EL (cell line): ENCODE results near the gene TADA2B.

Experiments used
- DNase-seq: peaks from one replicate; pipeline ENCODE4 v3.0.0-alpha.2; 2016

TADA2B gene

GRCh38 chr4:7018281-7018680 lies 24.9 kb upstream of the TADA2B start:
- no peak for DNase-seq

DNA sequence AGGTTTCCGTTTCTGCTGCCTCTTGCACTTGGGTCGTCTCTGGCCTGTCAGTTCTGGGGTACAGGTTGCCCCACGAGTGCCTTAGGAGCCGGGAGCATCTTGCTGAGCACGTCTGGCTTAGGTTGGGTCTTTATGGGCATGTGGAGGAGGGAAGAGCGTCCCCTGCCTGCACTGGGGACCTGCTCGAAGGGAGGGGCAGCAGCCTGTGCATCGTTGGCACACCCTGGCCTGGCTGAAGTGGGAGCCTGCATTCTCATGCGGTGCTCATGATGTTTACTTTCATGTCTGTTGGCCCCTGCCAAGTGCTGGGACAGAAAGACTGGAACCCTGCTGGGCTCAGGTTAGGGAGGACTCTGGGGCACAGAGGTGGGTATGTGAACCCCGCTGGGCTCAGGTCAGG lies 23.8 kb upstream of the TADA2B start:
- no peak for DNase-seq

GRCh38 chr4:7020290-7020689 lies 22.9 kb upstream of the TADA2B start:
- no peak for DNase-seq

DNA sequence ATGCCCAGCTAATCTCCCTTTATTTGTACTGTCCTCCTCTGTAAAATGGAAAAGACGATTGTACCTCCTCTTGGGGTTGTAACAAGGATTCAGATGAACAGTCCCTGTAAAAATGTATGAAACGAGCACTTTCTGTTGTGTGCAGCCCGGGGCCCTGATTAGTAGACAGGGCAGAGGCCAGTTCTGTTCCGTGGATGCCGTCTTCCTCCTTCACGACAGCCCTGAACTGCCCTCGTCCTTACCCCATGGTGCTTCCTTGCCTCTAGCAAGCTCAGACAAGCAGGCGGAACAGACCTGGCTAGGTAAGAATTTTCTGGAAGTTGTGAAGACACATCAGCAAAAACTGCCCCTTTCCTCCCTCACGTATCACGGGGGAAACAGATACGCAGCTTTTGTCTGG lies 22.3 kb upstream of the TADA2B start:
- DNase-seq = no peak

DNA sequence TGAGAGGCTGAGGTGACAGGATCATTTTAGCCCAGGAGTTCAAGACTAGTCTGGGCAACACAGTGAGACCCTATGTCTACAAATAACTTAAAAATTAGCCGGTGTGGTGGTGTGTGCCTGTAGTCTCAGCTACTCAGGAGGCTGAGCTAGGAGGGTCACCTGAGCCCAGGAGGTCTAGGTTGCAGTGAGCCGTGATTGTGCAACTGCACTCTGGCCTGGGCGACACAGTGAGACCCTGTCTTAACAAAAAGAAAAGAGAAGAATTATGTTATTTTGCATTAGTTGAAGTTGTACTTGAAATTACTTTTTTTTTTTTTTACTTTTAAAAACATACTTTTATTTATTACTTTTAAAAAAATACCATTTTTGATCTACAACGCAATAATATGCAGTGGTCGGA lies 21.8 kb upstream of the TADA2B start:
- DNase-seq = no peak

GRCh38 chr4:7021930-7022664 lies 21.1 kb upstream of the TADA2B start:
- peak; percentile 99 for DNase-seq

- no peak for DNase-seq
Measured at GRCh38 chr4:7023486-7023885, 19.7 kb upstream of the TADA2B start.

DNA sequence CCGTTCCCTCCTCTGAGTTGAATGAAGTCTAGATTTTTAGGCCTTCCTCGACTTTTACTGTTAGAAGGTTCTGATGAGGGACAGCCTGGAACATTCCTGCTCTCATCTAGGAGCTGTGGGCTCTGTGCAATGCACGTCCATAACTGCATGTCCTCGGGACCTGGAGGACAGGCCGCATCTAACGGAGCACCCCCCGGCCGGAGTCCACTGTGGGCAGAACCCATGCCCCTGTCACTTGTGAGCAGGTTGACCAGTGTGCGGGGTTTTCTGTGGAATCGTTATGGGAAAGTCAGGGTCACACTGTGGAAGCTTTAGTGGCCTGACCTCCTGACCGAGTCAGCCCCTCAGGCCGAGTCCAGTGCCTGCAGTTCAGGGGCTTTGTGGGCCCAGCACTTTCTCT lies 19.3 kb upstream of the TADA2B start:
- no peak for DNase-seq

- no peak for DNase-seq
Measured at GRCh38 chr4:7024336-7024890, 18.8 kb upstream of the TADA2B start.

DNA sequence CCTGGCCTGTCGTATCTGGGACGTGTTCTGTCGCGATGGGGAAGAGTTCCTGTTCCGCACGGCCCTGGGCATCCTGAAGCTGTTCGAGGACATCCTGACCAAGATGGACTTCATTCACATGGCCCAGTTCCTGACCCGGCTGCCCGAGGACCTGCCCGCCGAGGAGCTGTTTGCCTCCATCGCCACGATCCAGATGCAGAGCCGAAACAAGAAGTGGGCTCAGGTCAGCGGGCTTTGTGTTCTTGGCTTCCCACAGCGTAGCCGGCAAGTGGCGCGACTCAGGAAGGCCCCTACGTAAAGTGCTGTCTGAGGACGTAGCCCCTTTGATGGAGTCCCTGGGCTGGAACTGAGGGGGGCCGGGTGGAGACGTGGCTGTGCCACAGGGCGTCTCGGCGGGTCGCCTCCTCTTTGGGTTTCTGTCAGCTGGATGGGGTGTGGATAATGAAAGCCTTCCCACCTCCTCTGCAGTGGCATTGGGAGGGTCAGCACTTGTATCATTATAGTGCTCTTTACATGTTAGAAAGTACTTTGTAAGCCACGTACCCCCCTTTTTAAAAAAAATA lies 18.1 kb upstream of the TADA2B start:
- DNase-seq = no peak

DNA sequence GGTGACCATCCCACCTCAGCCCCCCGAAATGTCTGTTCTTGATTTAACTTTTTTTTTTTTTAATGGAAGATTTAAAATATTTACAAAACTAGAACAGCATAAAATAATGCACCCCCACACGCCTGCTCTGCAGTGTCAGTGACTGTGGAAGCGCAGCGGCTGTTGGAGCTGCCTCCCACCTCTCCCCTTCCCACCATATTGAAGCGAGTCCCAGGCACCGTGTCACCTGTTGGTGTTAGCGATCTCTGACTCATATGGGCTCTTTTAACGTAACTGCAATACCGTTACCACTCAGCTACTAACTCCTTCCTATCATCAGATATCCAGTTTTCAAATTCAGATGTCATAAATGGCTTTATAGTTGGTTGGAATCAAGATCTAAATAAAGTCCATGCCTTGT lies 17.1 kb upstream of the TADA2B start:
- no peak for DNase-seq

DNA sequence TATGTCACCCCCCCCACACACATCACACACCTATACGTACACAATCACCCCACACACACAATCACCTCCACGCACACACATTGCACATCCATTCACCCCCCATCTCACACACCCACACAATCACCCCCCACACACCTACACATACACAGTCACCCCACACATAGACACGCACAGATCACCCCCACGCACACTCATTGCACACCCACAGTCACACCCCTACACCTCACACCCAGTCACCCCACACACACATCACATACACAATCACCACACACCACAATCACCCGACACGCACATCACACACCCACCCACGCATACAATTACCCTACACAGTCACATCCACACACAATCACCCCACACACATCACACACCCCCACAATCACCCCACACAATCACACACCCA lies 15.9 kb upstream of the TADA2B start:
- no peak for DNase-seq

- DNase-seq = no peak
Measured at GRCh38 chr4:7027913-7028312, 15.3 kb upstream of the TADA2B start.

- DNase-seq = no peak
Measured at GRCh38 chr4:7029212-7029611, 14.0 kb upstream of the TADA2B start.

GRCh38 chr4:7029921-7030320 lies 13.3 kb upstream of the TADA2B start:
- DNase-seq = no peak

DNA sequence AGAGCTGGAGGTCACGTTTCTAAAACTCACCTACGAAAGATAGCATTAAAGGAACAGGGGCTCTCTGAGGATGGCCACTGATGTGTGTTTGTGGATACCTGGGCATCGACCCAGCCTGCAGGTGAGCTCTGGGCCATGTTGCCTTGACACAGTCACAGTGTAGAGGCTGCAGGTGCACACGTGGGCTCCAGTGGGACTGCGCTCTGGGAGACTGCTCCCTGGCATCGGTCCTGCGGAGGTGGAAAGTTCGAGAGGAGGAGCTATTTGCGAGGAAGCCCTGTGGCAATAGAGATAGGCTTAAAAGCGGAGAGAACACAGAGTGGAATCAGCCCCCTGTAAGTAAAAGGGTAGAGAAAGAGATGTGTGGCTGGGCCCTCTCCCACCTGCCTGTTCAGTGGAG lies 12.3 kb upstream of the TADA2B start:
- DNase-seq = no peak

- DNase-seq = no peak
Measured at GRCh38 chr4:7031558-7032449, 11.4 kb upstream of the TADA2B start.

DNA sequence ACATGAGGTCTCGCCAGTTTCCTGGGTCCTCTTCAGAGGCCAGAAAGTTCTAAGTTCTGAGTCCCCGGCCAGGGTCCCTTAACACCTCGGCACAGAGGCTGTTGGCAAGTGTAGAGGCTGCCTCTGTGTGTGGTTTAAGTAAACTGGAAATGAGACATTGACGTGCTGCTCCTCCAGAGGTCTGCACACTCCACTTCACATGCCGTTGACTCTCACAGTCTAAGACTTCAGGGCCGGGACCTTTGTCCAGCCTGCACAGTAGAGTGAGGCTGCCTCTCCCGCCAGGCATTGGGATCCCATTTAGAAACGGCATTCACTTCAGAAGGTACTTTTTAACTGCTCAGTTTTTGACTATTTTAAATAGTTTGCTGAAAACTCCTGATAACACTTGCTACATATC lies 10.6 kb upstream of the TADA2B start:
- no peak for DNase-seq

GRCh38 chr4:7034262-7035081 lies 8.7 kb upstream of the TADA2B start:
- peak; percentile 63 for DNase-seq

- no peak for DNase-seq
Measured at GRCh38 chr4:7037425-7037824, 5.7 kb upstream of the TADA2B start.

DNA sequence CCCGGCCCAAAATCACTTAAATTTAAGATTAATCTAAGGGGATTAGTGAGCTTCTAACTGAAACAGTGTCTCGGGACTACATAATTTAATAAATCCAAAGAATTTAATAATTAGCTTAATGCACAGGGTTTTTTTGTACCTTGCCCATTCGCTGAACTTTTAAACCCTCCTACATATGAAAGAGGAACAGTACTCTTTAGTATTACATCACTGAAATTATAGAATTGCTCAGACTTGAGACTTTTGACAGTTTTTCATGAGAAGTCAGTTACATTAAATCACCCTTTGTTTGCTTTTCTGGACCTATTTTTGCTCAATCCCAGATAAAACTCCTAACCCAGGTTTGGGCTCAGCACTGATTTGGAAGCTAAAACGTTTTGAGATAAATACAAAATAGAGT lies 2.4 kb upstream of the TADA2B start:
- DNase-seq = no peak

GRCh38 chr4:7041246-7041645 lies 1.9 kb upstream of the TADA2B start:
- DNase-seq = no peak
